HG03159 (cell line): ENCODE measurements around the gene B3GNT4.
"Not testable (repeated sequence)": the region's sequence is repeated elsewhere in the genome, so short reads cannot be mapped to it uniquely, and the experiment has no call there.

Experiments
- ATAC-seq: cut with Tn5 transposase; IDR thresholded peaks from one replicate; pipeline ENCODE4 v1.9.1; 2021; ENCODE audit warnings: mild to moderate bottlenecking, moderate library complexity; ENCODE audit not compliant: unreplicated experiment

Gene B3GNT4

DNA sequence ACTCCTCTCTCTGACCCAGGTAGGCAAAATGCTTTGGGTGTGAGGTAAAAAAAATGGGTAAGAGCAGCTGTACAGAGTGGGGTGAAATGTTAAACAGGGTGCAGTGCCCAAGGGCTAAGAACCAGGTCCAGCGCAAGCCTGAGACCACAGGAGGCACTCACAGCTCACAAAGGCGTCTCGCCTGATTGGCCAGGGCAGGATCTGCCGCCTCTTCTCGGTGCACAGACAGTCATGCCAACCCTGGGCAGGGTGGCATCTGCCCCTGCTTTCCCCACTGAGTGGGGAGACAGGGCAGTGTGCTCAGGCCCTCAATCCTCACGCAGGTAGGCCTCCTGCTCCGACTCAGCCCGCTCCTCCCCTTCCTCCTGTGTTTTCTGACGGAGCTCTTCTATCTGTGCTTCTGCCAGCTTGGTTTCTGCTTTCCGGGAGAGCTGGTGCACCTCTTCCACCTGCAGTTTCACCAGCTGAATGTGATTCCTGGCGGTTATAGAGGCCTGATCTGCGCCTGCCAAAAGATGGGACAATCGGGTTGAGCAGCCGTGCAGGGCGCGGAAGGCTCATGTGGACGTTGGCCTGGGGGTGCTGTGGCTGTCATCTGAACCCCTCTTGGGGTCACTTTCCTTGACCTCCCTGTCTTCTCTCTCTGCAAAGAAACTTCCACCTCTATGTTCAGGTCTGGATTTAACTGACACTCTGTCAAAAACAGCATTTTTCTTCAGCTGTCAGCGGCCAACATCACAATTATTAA is 4.7 kb downstream of the B3GNT4 start:
- ATAC-seq, result no peak

DNA sequence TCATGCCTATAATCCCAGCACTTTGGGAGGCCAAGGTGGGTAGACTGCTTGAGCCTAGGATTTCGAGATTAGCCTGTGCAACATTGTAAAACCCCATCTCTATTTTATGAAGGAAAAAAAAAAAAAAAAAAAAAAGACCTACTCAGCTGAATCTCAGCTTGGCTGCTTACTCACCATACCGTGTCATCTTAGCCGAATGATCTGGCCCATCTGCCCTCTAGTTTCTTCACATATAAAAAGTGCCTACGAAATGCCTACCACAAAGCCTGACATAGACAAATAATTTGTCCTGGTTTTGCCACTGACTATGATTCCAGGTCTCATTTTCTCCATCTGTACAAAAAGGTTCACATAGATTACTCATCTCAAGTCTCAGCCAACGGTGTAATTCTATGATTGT is 12.3 kb downstream of the B3GNT4 start:
- no peak for ATAC-seq

GRCh38 chr12:122216445-122216844 is 12.9 kb downstream of the B3GNT4 start:
- no peak for ATAC-seq

GRCh38 chr12:122225683-122226365 is 22.3 kb downstream of the B3GNT4 start, which contains the start of gene DIABLO:
Gene DIABLO, minus strand, starts transcription at chr12:122226052. Its CDS starts 38 bp downstream, at chr12:122226014.
- ATAC-seq, result peak; percentile 87

DNA sequence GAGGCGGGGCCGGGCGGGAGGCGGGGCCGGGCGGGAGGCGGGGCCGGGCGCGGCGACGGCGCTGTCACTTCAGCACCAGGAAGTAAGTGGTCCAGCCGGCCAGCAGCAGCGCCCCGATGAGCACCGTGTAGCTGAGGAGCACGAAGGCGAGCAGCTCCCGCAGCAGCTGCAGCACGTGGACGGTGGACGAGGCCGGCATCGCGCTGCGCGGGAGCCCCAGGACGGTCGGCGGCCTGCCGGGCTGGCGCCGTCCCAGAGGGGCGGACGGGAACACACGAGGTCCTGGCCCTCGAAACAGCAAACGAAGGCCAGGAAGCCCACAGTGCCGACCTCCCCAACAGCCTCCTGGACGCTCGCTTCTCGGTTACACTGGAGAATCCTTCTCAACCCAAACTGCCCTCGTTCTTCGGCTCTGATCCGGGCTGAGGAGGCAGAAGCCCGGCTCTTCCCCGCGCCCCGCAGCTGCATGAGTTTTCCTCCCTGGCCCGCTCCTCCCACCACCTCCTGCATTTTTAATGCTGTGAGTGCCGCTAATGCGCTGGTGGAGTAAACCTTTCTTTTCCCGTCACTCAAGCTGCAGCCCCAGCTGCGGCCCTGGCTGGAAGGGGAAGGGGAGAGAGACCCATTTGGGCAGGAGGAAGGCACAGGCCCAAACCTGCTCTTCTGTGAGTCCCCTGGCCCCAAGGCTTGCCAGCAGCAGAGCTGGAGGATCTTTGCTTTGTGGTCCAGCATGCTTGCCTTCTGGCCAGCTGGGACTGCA is 23.0 kb downstream of the B3GNT4 start:
- no peak for ATAC-seq

- no peak for ATAC-seq
These were observed 23.8 kb downstream of the B3GNT4 start for GRCh38 chr12:122227341-122227740.

GRCh38 chr12:122228092-122228491 is 24.6 kb downstream of the B3GNT4 start:
- ATAC-seq, result no peak

GRCh38 chr12:122230798-122231197 is 27.3 kb downstream of the B3GNT4 start:
- ATAC-seq, result no peak

GRCh38 chr12:122232691-122233090 is 29.2 kb downstream of the B3GNT4 start:
- ATAC-seq, result no peak

DNA sequence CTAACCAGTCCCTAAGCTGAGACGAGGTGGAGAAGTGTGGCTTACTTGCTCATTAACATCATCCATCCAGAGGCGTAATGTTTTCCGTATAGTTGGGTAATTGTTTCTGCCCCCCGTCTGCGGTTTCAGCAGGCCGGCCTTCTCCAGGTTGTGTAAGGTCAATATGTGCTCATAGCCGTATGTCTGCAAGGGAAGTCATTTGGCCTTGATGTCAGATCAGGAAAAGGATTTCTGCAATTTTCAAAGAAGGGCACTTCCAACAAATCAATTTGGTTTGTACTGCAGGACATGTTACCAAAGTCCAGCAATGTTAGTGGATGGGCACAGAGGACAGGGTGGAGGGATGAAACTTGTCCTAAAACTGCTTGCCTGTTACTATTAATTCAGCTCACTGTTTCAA is 32.2 kb downstream of the B3GNT4 start:
- ATAC-seq, result no peak

DNA sequence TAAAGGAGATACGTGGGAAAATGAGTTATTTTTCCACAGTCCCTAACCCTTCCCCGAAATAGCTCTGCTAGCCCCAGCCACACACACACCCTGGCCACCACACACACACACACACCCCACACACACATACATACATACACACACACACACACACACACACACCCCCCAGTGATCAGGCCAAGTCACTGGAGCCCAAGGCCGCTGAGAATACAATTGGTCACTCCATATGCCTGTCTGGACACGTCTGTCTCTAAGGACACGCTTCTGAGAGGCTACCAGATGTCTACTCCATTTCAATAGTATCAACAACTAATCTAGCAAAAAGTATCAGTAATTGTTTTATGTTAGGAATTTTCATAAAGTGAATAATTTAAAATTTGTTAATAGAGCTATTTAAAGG is 35.4 kb downstream of the B3GNT4 start:
- ATAC-seq, result no peak

DNA sequence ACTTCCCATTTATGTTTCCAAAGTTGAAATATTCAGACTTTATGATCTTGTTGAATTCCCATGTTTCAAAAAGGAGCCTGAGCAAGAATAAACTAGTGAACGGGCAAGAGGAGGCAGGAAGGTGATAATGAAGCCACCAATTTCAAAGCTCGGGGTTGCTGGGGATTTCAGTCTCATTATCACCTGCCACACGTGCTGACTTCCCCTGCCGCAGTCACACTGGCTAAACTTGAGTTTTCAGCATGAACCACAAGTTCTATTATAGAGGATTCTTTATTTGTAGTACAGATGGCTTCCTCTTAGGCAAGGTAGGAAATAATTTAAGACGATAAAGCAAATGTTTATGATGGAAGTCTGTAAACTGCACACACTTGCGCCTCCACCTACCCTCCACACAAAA is 40.5 kb downstream of the B3GNT4 start:
- ATAC-seq, result no peak

GRCh38 chr12:122244565-122245371 is 41.3 kb downstream of the B3GNT4 start:
- ATAC-seq, result no peak

DNA sequence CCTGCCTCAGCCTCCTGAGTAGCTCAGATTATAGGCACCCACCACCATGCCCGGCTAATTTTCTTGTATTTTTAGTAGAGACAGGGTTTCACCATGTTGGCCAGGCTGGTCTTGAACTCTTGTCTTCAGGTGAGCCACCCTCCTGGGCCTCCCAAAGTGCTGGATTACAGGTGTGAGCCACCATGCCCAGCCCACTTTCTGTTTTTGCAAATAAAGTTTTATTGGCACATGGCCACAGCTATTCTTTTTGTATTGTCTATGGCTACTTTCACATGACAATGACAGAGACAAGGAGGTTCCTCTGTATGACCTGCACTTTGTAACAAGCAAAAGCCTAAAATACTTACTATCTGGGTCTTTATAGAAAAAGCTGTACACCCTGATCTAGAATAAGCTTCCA is 42.0 kb downstream of the B3GNT4 start:
- no peak for ATAC-seq

GRCh38 chr12:122250047-122250446 is 46.5 kb downstream of the B3GNT4 start:
- no peak for ATAC-seq

DNA sequence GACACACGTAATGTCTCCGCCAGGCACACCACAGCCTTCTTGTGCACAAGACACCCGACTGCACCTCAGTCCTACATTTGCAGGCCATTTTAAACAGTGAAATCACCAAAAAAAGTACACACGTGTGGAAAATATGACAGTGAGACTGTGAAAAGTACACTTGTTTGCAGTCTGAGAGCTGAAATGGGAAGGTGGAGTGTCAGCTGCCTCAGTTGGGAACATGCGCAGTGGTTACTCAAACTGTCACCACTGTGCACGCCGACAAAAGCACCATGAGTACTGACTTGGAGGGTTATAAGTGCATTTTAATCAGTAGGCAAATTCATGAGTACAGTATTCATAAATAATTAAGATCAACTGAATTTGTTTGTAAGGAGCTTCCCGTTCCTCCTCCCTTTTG is 47.0 kb downstream of the B3GNT4 start:
- no peak for ATAC-seq

GRCh38 chr12:122258462-122258861 is 55.0 kb downstream of the B3GNT4 start:
- ATAC-seq, result not testable (repeated sequence)
